ENCODE results near the gene KCNJ10. TPM values are rescaled to one million over a fixed set of nuclear protein-coding genes. Genes with fewer than 3 reads are reported as not detected.

The KCNJ10 gene
- polyA plus RNA-seq, 3 donors: 28.0 to 33.3 (median 29.1) TPM

GRCh38 chr1:160028426-160028825 is 41.5 kb downstream of the KCNJ10 start:
- no peak for DNase-seq (ENCODE audit: low read depth in 3 of 3, low spot score in 2 of 3)

GRCh38 chr1:160025314-160025713 is 44.6 kb downstream of the KCNJ10 start:
- no peak for DNase-seq (ENCODE audit: low read depth in 3 of 3, low spot score in 2 of 3)

- DNase-seq (ENCODE audit: low read depth in 3 of 3, low spot score in 2 of 3): no peak
Measured at GRCh38 chr1:160024195-160024905, 45.6 kb downstream of the KCNJ10 start.

- no peak for DNase-seq (ENCODE audit: low read depth in 3 of 3, low spot score in 2 of 3)
Measured at GRCh38 chr1:160022330-160023310, 47.3 kb downstream of the KCNJ10 start.

GRCh38 chr1:160021376-160022074 is 48.4 kb downstream of the KCNJ10 start:
- no peak for DNase-seq (ENCODE audit: low read depth in 3 of 3, low spot score in 2 of 3)

GRCh38 chr1:160020196-160020595 is 49.8 kb downstream of the KCNJ10 start:
- no peak for DNase-seq (ENCODE audit: low read depth in 3 of 3, low spot score in 2 of 3)

- DNase-seq (ENCODE audit: low read depth in 3 of 3, low spot score in 2 of 3): no peak
Measured at GRCh38 chr1:160018900-160019299, 51.1 kb downstream of the KCNJ10 start.

GRCh38 chr1:160018347-160018746 is 51.6 kb downstream of the KCNJ10 start:
- no peak for DNase-seq (ENCODE audit: low read depth in 3 of 3, low spot score in 2 of 3)

GRCh38 chr1:160017592-160017991 is 52.4 kb downstream of the KCNJ10 start:
- no peak for DNase-seq (ENCODE audit: low read depth in 3 of 3, low spot score in 2 of 3)

GRCh38 chr1:160011781-160012180 is 58.2 kb downstream of the KCNJ10 start:
- no peak for DNase-seq (ENCODE audit: low read depth in 3 of 3, low spot score in 2 of 3)

GRCh38 chr1:160009801-160010200 is 60.2 kb downstream of the KCNJ10 start:
- DNase-seq (ENCODE audit: low read depth in 3 of 3, low spot score in 2 of 3): no peak

- DNase-seq (ENCODE audit: low read depth in 3 of 3, low spot score in 2 of 3): no peak
Measured at GRCh38 chr1:160009081-160009480, 60.9 kb downstream of the KCNJ10 start.

- DNase-seq (ENCODE audit: low read depth in 3 of 3, low spot score in 2 of 3): peak in 2 of 3 donors; percentile 7 to 25
Measured at GRCh38 chr1:160007577-160008200, 62.3 kb downstream of the KCNJ10 start.

GRCh38 chr1:160006312-160006940 is 63.5 kb downstream of the KCNJ10 start:
- DNase-seq (ENCODE audit: low read depth in 3 of 3, low spot score in 2 of 3): no peak

- no peak for DNase-seq (ENCODE audit: low read depth in 3 of 3, low spot score in 2 of 3)
Measured at GRCh38 chr1:160005070-160005469, 64.9 kb downstream of the KCNJ10 start.

- DNase-seq (ENCODE audit: low read depth in 3 of 3, low spot score in 2 of 3): no peak
Measured at GRCh38 chr1:160004425-160004824, 65.5 kb downstream of the KCNJ10 start.

GRCh38 chr1:160004001-160004400 is 66.0 kb downstream of the KCNJ10 start:
- DNase-seq (ENCODE audit: low read depth in 3 of 3, low spot score in 2 of 3): no peak

GRCh38 chr1:160001440-160001839 is 68.5 kb downstream of the KCNJ10 start:
- no peak for DNase-seq (ENCODE audit: low read depth in 3 of 3, low spot score in 2 of 3)

- DNase-seq (ENCODE audit: low read depth in 3 of 3, low spot score in 2 of 3): no peak
Measured at GRCh38 chr1:159999204-159999603, 70.8 kb downstream of the KCNJ10 start.

GRCh38 chr1:159996653-159997052 is 73.3 kb downstream of the KCNJ10 start:
- no peak for DNase-seq (ENCODE audit: low read depth in 3 of 3, low spot score in 2 of 3)

Measured in right renal cortex interstitium (tissue), 3 donors.